GM18907 (cell line): ENCODE measurements around the gene BAAT.

Source experiments
- ATAC-seq: cut with Tn5 transposase; IDR thresholded peaks from one replicate; pipeline ENCODE4 v1.9.1; 2021; ENCODE audit warnings: mild to moderate bottlenecking, moderate library complexity; ENCODE audit not compliant: unreplicated experiment

BAAT gene

GRCh38 chr9:101324245-101324804 is 60.5 kb downstream of the BAAT start:
- ATAC-seq: no peak

DNA sequence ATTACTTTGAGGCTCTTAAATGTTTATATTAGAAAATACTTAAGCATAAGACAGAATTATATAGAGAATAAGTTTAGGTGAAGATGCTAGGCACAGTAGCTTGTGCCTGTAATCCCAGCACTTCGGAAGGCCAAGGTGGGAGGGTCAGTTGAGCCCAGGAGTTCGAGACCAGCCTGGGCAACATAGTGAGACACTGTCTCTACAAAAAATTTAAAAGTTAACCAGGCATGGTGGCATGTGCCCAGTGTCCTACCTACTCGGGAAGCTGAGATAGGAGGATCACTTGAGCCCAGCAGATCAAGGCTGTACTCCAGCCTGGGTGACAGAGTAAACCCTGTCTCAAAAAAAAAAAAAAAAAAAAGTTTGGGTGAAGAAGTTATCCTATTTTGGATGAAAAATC is 61.7 kb downstream of the BAAT start:
- no peak for ATAC-seq

DNA sequence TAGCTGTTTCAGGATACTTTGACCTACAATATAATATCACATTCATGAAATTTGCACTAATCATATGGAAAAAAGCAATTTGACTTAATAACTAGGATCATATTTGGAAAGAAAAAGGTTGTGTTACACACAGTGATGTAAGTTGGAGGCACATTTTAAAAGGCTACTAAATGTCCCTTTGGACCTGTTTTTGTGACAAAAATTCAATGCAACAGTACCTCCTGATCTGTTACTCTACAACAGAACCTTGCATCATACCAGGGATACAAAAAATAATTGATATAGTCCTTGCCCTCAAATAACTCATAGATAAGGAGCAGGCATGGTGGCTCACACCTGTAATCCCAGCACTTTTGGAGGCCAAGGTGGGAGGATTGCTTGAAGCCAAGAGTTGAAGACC is 67.1 kb downstream of the BAAT start:
- no peak for ATAC-seq

- ATAC-seq: no peak
These were observed 69.7 kb downstream of the BAAT start for GRCh38 chr9:101315112-101315450.

GRCh38 chr9:101312661-101313060 is 72.1 kb downstream of the BAAT start:
- ATAC-seq: no peak

GRCh38 chr9:101311758-101312420 is 72.9 kb downstream of the BAAT start:
- ATAC-seq: peak; percentile 85

DNA sequence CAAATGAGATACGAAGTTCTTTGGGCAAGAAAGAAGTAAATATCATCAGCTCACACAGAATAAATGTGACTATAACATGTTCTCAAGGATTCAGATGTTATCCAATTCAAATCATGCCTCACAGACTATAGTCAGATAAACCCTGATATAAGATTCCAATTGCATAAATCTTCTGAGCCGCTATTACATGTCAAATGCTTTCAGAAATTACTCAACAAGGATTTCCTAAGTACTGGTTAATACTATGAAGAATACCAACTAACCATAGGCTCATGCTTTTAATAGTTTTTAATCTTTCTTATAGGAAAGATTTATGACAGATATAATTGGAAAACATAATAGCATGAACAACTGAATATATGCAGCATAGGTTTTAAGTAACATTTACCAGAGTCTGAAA is 73.6 kb downstream of the BAAT start:
- ATAC-seq: no peak
